GM12801 (cell line): Measurements from ENCODE around the gene WNT10A.

Experiments
- CTCF ChIP-seq: IDR thresholded peaks from one replicate; pipeline ENCODE4 v1.5.1; 2011; ENCODE audit warnings: control low read depth; ENCODE audit not compliant: insufficient read length; ENCODE audit errors: extremely low read depth

Gene WNT10A

GRCh38 chr2:218873359-218874194 is 7.1 kb upstream of the WNT10A start:
- no peak for TF ChIP-seq CTCF

GRCh38 chr2:218875692-218876246 is 4.9 kb upstream of the WNT10A start:
- TF ChIP-seq CTCF, result no peak

GRCh38 chr2:218876562-218877219 is 4.0 kb upstream of the WNT10A start:
- TF ChIP-seq CTCF, result no peak

GRCh38 chr2:218877331-218877730 is 3.3 kb upstream of the WNT10A start:
- TF ChIP-seq CTCF, result no peak

DNA sequence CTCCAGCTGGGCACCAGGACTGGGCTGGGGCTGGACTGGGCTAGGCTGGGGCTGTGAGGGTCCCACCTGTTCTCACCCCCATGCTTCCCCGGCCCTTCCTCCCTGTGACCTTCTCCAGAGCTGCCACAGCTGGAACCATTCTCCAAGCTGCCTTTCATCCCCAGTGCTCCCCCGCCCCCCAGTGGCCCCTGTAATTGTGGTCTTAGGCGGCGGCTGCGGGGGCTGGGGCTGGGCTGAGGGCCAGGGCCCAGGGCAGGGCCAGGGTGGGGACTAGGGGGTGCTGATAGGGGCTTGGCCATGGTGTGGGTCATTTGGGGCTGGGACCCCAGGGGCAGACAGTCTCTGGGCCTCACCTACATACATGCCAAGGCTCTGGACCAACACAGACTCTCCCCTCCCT is 2.8 kb upstream of the WNT10A start:
- TF ChIP-seq CTCF, result no peak

DNA sequence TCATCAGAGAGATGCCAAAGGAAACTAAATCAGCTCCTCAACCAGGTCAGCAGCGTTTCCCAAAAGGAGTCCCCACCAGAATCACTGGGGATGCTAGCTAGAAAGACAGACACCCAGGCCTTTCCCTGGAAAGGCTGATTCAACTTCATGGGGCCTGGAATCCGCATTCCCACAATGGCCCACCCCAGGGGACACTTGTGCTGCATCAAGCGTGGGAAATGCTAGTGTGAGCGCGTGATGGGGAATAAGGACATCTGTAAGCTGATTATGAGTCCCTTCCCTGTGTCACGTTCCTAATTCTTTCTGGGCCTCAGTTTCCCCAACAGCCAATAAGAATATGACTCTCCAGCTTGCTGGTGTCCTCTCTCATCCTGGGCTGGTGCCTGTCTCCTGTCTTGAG is 2.2 kb upstream of the WNT10A start:
- TF ChIP-seq CTCF, result no peak

DNA sequence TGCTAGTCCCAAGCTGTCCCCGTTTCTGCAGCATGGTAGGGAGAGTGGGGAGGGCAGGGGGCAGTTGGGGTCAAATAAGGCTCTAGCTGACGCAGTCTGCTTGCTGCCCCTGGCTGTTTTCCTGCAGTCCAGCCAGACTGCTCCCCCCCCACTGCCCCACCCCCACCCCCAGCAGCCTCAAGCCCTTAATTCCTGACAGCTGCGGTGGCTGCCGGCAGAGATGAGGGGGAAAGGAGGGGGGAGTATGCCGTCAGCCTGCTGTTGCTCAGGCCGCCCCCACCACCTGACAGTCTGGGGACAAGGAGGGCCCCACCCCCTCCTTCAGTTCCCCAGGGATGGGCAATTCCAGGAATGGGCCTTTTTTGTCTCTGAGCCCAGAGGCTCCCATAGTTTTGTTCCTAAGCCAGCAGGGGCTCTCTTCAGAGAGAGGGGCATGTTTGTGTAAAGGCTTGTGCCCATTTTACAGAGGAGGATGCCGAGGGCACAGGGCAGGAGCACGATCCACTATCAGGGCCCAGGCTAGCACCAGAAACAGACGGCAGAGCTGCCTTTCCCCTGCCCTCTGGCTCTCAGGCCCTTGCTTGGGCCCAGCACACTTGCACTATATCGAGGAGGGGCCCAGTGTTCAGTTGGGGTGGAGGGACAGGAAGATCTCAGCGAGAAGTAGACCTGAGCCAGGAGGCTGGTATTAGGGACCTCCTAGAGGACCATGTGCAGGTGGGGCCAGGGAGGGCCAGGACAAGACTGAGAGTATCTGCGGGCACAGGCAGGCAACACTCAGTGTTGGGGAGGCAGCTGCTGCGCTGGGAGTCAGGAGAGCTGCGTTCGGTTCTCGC is 1.5 kb upstream of the WNT10A start:
- TF ChIP-seq CTCF, result no peak
